Measurements from ENCODE around the gene SEC24D.
A peak's percentile ranks its signal among the peaks of the same experiment; 100 is the strongest.

SEC24D gene

DNA sequence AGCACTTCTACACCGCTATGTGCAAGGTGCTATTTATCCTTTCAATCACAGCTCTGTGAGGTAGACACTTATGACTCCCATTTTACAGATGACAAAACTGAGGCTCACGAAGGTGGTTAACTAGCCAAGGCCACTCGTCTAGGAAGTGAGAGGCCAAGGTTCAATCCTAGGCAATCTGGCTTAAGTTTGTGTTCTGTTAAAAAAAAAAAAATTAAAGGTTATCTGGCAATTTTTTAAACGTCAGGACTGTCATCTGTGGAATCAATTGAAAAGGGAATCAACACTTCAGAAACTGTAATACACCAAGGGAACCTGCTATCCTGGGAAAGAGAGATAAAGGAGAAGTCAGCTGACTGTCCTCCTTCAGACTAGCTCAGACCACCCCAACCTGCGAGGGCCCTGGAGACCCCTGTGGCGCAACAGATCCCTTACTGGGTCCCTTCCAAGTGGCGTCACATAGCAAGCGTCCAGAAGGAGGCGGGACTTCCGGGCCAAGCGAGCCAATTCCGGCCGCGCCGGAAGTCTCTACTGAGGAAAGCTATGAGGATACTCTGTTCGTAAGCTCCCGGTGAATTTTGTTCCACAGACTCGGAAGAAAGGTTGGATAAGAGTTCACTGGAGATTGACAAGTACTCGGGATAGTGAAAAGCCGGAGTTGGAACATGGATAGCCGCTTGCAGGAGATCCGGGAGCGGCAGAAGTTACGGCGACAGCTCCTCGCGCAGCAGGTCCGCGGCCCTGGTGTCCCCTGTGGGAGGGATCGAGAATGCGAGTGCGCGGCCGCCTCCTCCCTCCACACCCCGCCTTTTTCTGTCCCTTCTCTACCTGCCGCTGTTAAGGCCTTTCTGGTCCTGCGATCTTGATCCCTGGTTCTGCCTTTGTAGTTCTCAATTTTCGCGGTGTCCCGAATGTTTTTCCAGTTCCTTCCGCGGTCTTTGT is 150.8 kb downstream of the SEC24D start, which contains the start of gene METTL14:
Gene METTL14 (plus strand): TSS at position 520 of the 939 bp plus-strand sequence. CDS start 143 bp downstream, at position 663.
- H3K4me3 ChIP-seq (ENCODE audit: low read depth, low read length) = peak within 1 kb of the TSS; percentile 72
- TF ChIP-seq, protein P1, sequence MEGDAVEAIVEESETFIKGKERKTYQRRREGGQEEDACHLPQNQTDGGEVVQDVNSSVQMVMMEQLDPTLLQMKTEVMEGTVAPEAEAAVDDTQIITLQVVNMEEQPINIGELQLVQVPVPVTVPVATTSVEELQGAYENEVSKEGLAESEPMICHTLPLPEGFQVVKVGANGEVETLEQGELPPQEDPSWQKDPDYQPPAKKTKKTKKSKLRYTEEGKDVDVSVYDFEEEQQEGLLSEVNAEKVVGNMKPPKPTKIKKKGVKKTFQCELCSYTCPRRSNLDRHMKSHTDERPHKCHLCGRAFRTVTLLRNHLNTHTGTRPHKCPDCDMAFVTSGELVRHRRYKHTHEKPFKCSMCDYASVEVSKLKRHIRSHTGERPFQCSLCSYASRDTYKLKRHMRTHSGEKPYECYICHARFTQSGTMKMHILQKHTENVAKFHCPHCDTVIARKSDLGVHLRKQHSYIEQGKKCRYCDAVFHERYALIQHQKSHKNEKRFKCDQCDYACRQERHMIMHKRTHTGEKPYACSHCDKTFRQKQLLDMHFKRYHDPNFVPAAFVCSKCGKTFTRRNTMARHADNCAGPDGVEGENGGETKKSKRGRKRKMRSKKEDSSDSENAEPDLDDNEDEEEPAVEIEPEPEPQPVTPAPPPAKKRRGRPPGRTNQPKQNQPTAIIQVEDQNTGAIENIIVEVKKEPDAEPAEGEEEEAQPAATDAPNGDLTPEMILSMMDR (IDR thresholded peaks at IDR 0.05; ENCODE audit: borderline replicate concordance, insufficient read depth, low read depth, low read length) = 0 out of 2 replicates have a peak, but pooled peaks have one; percentile 3

DNA sequence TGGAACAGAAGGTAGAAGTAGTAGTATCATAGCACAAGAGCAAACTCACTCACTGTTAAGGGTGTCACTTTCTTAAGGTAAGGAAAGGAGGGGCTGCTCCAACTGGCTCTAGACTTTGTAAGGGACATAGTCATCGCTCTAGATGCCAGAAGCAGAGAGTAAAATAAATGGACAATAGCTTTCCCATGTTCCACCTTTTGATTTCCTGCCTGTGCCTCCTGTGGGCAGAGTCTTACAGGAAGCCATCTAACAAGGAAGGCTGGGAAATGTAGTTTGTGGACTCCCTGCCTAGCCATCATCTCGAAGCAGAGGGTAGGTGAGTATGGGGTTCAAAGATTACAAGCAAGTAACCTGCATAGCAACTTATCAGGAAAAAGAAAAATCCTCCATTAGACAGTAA is 152.4 kb downstream of the SEC24D start:
- H3K4me3 ChIP-seq (ENCODE audit: low read depth, low read length) = no peak overlapping the region
- TF ChIP-seq, protein P1 (IDR thresholded peaks at IDR 0.05; ENCODE audit: borderline replicate concordance, insufficient read depth, low read depth, low read length) = no peak

DNA sequence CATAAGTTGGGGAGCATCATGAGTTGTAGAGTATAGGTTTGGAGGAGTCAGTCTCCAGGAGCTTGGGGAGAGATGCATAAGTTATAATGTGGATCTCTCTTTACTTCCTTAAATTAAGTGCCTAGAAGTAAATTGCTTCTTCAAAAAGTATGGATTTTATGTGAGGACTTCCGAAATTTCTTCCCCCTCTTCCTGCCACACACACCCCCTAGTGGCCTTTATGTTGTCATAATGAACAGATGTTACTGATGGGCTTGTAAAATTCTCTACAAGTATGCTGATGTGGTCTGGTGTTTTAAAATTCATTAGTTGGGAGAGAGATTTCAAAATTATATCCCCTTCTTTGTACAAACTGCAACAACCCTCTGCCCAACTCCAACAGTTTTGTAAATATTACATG is 153.0 kb downstream of the SEC24D start:
- TF ChIP-seq, protein P1 (IDR thresholded peaks at IDR 0.05; ENCODE audit: borderline replicate concordance, insufficient read depth, low read depth, low read length) = 0 out of 2 replicates have a peak, but pooled peaks have one; percentile 36
- no peak overlapping the region for H3K4me3 ChIP-seq (ENCODE audit: low read depth, low read length)

GRCh38 chr4:118680808-118681207 is 155.1 kb downstream of the SEC24D start:
- TF ChIP-seq, protein P1 (IDR thresholded peaks at IDR 0.05; ENCODE audit: borderline replicate concordance, insufficient read depth, low read depth, low read length) = no peak
- H3K4me3 ChIP-seq (ENCODE audit: low read depth, low read length) = no peak overlapping the region

- no peak overlapping the region for H3K4me3 ChIP-seq (ENCODE audit: low read depth, low read length)
- TF ChIP-seq, protein P1 (IDR thresholded peaks at IDR 0.05; ENCODE audit: borderline replicate concordance, insufficient read depth, low read depth, low read length) = no peak
Observed at GRCh38 chr4:118676128-118676527, 159.8 kb downstream of the SEC24D start.

All from GM12875 (cell line).